RCC 7860 (cell line): Measurements from ENCODE around the gene TMCO1.
"Not testable (repeated sequence)": the region's sequence is repeated elsewhere in the genome, so short reads cannot be mapped to it uniquely, and the experiment has no call there.

ENCODE experiments used
- DNase-seq: peaks from one replicate; pipeline ENCODE4 v3.0.0-alpha.2; 2015; ENCODE audit warnings: low spot score
- FAIRE-seq: peaks from 2 replicates; lab custom pipeline; 2012; peaks lifted over from hg19 to GRCh38; lab: Jason Lieb, UNC

TMCO1 gene

DNA sequence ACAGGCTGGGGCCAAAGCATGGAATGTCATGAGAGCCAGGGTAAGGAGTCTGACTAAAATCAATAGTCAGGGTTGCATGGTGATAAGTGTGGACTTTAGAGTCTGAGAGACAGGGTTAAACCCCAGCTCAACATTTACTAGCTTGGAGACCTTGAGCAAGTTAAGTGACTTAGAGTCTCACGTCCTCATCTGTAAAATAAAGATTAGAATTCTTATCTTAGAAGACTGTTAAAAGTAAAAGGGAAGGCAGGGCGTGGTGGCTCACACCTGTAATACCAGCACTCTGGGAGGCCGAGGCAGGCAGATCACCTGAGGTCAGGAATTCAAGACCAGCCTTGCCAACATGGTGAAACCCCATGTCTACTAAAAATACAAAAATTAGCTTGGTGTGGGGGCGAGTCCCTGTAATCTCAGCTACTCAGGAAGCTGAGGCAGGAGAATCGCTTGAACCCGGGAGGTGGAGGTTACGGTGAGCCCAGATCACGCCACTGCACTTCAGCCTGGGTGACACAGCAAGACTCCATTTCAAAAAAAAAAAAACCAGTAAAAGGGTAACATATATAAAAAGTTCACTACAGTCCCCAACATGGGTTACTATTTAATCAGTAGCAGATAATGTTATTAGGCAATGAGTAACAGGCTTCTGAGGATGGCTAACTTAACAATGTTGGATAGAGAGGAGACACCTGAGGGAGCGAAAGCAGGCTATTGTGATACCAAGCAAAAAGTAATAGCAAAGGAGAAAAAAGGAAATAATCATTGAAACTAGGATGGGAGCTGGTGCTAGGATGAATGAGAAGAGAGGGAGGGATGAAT, 20.8 kb downstream of the TMCO1 start:
- FAIRE-seq (peak; percentile 79), DNase-seq (no peak)

DNA sequence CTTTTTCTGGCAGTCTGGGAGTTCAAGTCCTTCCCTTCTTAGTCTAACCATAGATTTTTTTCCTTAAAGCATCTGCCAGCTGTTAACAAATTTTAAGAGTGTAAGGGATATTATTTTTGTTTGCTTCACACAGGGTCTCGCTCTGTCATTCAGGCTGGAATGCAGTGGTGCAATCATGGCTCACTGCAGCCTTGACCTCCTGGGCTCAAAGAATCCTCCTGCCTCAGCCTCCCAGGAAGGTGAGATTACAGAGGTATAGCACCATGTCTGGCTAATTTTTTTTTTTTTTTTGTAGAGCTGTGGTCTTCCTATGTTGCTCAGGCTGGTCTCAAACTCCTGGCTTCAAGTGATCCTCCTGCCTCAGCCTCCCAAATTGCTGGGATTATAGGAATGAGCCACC, 23.8 kb downstream of the TMCO1 start:
- DNase-seq, FAIRE-seq: not testable (repeated sequence)

DNA sequence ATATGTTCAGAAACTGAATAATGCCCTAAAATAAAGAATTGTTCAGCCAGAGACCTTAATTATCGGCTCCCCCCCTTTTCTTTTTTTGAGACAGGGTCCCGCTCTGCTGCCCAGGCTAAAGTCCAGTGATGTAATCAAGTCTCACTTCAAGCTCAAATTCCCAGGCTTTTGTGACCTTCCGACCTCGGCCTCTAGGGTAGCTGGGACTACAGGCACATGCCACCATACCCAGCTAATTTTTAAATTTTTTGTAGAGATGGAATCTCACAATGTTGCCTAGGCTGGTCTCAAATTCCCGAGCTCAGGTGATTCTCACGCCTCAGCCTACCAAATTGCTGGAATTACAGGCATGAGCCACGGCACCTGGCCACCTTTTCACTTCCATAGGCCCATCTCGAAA, 26.5 kb downstream of the TMCO1 start:
- no peak for DNase-seq
- no peak for FAIRE-seq

DNA sequence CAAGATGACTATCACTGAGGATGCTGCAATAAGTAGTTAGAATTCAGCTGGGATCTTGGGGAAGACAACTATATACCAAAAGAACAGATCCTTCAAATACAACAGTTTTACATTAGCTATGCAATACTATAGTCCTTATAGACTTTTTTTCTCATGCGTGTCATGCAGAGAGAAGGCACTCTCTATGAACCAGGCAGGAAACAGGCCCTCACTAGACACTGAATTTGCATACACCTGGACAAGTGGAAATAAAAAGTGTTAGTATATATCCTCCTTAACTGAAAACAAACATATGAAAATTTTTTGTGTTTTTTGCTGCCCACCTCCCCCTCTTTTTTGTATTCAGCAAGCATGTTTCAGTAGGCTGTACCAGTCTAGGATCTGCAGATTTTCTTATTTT, 29.9 kb downstream of the TMCO1 start:
- DNase-seq, result no peak
- no peak for FAIRE-seq

DNA sequence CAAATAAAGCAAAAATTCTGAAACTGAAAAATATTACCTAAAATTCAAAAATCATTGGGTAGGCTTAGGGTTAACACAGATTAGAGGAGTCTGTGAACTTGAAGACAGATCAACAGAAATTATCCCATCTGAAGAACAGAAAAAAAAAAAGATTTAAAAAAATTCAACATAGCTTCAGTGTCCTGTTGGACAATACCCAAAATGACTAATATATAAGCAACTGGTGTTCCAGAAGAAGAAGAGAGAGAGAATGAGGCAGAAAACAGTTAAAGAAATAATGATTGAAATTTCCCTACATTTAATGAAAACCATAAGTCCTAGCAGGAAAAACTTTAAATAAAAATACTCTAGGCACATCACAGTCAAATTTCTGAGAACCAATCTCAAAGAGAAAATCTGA, 31.5 kb downstream of the TMCO1 start:
- no peak for DNase-seq
- FAIRE-seq, result no peak

DNA sequence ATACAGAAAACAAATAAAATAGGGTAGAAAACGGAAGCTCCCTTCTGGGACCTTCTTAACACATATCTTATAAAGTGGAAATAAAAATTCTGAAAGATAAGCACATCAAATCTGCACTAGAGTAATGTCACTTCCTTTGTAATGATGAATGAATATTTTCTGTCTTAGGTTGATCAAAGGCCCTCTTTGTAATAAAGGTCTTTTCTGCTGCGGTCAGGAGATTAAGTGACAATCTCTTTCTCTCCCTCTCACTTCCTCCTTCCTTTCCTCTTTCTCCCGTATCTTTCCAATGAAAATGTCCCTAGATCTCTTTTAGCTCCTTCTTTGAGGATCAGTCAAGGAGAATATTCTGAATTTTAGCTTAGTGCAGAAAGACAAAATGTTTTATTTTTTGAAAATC, 33.8 kb downstream of the TMCO1 start:
- DNase-seq (no peak), FAIRE-seq (no peak)

DNA sequence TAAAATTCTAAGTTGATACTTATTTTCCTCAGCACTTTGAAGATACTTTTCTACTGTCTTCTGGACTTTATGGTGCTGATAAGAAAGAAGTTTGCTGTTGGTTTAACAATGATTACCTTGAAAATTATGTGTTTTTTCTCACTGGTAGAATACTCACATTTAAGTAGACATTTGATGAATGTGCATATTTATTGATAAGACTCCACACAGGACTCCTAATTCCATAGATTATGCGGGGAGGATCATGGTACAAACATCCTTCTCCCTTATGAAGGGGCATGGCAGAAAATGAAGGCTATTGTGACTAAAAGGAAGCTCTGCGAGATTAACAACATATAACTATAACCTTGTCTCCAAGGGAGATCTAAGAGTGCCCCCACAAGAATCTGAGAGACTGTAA, 41.8 kb downstream of the TMCO1 start:
- no peak for FAIRE-seq
- no peak for DNase-seq

DNA sequence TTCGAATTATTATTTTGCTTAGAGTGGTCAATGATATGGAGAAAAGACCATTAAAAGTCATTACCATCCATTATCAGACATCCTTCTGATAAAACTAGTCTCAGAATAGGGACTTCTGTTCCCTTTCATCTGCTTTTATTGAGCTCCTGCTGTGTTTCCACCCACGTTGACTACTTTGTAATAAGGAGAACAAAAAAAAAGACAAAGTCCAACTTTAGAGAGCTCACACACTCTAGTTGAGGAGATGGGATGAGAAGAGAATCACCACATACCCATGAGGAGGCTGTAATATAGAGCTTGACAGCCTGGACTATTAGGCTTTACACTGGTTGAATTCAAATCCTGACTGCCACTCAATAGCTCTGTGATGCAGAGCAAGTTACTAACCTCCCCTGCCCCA, 42.5 kb downstream of the TMCO1 start:
- DNase-seq (no peak), FAIRE-seq (no peak)

DNA sequence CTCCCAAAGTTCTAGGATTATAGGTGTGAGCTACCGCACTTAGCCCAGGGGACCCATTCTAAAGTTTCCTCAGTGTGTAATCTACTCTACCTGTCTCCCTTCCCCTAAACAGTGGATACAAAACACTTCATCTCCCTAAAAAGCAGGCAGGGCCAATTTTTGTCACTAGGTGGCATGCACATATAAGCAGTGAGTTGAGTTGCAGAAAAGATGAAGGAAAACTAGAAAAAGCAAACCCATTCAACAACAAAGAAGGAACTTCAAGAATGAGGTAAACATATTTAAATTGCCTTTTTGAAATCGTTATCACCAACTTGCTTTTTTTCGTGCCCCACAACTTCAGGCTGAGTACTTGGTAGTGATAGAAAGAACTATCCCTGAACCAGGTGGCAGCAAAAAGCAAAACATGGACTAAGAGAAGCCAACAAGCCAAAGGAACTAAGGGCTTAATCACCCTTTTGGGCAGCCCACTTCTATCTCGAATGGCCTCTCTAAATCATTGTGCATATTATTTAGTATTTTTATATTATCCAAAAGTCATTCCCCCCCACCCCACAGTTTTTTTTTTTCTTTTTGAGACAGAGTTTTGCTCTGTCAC, 50.7 kb downstream of the TMCO1 start:
- DNase-seq (peak; percentile 56), FAIRE-seq (peak; percentile 48)

DNA sequence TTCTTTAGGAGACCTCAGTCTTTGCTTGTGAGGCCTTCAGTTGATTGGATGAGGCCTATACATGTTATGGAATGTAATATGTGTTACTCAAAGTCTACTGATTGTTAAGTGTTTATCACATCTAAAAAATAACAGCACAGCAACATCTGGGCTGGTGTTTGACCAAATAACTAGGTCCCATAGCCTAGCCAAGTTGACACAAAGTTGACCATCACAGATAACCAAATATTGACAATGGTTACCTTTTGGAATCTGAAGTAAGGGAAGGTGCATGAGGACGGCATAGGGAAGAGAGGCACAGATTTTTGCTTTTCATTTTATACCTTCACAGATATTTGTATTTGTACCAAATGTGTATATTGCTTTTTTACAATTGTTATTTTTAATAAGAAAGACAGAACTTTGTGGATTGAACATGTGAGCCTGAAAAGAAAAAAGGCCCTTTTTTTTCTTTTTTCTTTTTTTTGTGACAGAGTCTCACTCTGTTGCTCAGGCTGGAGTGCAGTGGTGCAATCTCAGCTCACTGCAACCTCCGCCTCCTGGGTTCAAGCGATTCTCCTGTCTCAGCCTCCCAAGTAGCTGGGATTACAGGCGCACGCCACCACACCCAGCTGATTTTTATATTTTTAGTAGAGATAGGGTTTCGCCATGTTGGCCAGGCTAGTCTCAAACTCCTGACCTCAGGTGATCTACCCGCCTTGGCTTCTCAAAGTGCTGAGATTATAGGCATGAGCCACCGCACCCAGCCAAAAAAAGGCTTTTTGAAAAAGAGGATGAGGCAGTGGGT, 52.2 kb downstream of the TMCO1 start:
- FAIRE-seq, DNase-seq: not testable (repeated sequence)

DNA sequence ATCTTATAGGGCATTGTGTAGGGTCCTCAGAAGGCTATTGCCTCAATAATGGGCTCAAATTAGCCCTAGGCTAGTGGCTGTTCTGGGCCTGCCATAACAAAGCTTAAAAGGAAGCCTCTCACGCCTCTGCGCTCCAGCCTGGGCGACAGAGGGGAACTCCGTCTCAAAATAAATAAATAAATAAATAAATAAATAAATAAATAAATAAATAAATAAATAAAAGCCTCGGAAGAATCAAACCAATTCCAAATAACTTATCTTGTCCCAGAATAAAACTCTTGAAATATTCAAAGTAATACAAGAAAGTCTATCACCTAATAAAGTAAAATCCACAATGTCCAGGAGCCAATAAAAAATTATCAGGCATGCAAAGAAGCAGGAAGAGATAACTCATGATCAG, 55.9 kb downstream of the TMCO1 start:
- FAIRE-seq, result no peak
- DNase-seq, result no peak

DNA sequence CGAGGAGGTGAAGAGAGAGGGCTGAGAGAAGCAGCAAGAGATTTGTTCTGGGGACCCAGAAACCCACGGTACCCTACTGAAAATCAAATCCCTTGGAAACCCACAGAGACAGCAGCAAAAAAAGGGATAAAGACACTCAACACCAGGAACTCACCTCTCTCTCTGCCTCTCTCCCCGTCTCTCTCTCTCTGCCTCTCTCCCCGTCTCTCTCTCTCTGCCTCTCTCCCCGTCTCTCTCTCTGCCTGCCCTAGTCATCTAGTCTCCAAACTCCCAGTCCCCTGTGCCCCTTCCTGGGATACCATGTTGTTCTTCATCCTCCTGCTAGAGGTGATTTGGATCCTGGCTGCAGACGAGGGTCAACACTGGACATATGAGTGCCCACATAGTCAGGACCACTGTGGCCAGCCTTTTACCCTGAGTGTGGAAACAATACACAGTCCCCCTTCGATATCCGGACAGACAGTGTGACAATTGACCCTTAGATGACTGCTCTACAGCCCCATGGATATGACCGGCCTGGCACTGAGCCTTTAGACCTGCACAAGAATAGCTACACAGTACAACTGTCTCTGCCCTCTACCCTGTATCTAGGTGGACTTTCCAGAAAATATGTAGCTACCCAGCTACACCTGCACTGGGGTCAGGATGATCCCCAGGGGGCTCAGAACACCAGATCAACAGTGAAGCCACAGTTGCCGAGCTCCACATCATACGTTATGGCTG, 60.5 kb downstream of the TMCO1 start:
- no peak for DNase-seq
- no peak for FAIRE-seq

DNA sequence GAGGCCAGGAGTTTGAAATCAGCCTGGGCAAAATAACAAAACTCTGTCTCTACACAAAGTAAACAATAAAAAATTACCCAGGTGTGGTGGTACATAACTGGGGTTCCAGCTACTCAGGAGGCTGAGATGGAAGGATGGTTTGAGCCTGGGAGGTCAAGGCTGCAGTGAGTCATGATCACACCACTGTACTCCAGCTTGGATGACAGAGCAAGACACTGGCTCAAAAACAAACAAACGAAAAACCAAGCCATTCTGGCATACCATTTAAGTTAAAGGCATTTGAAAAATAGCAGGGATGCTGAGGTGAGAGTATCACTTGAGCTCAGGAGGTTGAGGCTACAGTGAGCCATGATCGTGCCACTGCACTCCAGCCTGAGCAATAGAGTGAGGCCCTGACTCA, 65.0 kb downstream of the TMCO1 start:
- no peak for FAIRE-seq

DNA sequence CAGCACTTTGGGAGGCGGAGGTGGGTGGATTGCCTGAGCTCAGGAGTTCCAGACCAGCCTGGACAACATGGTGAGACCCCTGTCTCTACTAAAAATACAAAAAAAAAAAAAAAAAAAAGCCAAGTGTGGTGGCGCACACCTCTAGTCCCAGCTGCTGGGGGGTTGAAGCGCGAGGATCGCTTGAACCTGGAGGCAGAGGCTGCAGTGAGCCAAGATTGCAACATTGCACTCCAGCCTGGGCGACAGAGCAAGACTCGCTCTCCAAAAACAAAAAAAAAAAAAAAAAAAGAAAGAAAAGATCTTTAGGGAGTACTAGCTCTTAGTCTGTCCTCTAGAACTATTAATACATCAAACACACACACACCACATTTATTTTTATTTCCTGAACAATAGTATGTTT, 66.7 kb downstream of the TMCO1 start:
- FAIRE-seq, DNase-seq: not testable (repeated sequence)

More for the DNA sequence above, 65.0 kb downstream of the TMCO1 start:
- DNase-seq, result peak; percentile 23

DNA sequence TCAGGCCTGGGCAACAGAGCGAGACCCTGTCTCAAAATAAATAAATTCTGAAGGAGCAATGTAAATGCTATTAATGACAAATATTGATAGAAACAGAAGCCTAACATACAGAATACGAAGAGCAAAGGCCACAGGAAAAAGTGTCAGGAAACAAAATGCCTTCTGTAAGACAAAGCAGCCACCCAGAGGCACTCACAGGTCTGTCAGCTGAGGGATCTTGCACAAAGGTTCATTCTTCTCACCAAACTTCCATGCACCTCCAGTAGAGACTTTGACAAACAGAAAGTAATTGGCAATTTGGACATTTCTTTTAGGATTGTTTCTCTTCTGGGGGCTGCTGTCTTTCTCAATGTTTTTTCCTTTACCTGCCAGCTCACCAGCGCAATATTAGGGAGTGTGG, 69.1 kb downstream of the TMCO1 start:
- FAIRE-seq (no peak), DNase-seq (no peak)

DNA sequence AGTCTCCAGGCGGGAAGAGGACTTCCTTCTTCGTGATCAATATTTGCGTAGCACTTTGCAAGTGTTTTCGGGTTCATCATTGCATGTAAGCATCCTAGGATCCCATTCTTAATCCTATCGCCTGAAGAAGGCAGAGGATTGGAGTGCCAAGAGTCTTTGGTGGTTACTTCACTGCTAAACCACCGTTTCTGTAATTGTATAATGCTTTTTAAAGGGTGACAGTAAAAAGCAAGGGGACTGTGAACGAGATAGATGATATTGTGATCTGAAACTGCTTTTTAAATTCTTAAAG, 70.0 kb downstream of the TMCO1 start:
- DNase-seq, result no peak
- no peak for FAIRE-seq

DNA sequence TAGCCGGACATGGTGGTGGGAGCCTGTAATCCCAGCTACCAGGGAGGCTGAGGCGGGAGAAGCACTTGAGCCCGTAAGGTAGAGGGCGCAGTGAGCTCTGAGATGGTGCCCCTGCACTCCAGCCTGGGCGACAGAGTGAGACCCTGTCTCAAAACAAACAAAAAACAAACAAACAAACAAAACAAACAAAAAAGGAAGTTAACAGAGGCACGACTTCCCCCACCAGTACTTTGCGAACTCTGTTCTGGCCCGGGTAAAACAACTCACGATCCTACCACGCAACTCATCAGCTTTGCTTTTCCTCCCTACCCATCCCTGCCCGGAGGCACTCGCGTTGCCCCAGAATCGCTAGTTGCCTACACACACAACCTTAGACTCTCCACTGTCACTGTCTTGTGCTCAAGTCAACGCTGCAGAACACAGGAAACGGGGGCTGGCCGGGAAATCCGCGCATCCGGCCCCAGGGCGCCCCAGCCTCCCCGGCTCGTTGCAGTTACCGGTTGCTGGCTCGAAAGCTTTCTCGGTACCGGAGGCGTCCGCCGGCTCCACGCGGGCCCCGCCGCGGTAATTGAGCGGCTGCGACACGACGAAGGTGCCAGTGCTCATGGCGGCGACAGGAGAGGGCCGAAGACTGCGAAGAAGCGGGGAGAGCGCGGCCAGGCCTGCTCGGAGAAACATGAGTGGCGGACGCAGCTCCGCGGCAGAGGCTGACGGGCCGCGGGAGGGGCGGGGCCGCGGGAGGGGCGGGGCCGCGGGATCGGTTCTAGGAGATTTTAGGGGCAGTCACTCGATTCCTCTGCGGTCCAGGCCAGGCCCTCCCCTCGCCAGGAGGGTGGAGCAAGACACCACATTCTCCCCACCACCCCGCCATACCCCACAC, 70.5 kb downstream of the TMCO1 start, which contains the start of gene ALDH9A1:
TSS of gene ALDH9A1 (minus strand) at position 682 of the 880 bp plus-strand sequence. CDS start at position 678, 4 bp downstream.
- FAIRE-seq, result no peak

DNA sequence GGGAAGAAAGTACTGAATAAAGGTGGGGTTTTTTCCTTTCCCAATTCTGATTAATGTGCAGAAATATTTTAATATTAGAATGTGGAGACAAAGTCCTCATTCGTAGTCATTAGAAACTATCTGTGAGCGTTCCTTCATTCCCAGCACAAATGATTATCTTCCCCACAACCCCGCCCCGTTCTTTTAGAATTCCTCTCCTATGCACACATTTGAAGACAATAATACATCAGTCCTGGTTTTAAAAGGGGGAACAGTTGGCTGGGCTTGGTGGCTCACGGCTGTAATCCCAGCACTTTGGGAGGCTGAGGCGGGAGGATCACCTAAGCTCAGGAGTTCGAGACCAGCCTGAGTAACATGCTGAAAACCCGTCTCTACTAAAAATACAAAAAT, 71.2 kb downstream of the TMCO1 start:
- no peak for DNase-seq
- no peak for FAIRE-seq

More for the DNA sequence above, 70.5 kb downstream of the TMCO1 start, which contains the start of gene ALDH9A1:
- peak; percentile 66 for DNase-seq

DNA sequence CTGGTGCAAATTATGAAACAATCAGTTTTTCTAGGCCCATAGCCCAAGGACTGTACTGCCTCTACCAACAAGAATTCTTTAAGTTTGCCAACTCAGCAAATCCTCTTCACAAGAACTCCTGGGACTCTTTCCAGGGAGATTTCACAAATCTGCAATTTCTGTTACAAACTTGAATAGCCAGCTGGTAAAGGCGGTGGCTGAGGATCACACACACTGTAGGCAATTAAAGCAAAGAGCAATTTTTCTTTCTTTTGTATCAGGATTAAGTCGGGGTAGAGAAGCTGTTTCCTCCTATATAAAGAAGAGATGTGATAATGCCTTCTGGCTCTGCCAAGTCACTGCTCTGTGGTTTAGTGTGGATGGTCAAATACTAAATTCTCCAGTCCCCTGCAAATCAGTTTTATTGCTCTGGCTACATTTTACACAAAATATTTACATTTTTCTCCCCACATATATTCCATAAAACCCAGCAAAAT, 72.0 kb downstream of the TMCO1 start:
- DNase-seq (peak; percentile 14), FAIRE-seq (no peak)

DNA sequence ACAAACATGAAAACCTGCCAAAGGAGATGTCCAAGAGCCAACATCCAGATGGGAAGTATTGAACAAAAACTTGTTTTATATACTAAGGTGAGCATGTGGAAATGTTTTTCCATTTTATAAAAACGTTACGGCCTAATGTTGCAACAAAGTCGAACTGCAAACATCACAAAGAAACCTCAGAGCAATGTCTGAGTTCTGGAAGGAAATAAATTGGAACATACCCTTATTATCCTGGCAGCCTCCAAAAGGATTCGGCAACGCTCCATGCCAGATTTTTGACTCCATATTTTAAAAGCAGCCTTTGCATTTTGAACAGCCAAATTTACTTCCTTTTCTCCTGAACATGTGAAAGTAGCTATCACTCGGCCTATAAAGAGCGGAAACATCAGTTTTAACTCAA, 73.6 kb downstream of the TMCO1 start:
- FAIRE-seq (no peak), DNase-seq (no peak)
